Kidney capillary endothelial cell (primary cell): ENCODE results near the gene PID1.

Source experiments
- DNase-seq: peaks from one replicate; pipeline ENCODE4 v3.0.0-alpha.2; 2018; ENCODE audit warnings: low spot score

The PID1 gene

DNA sequence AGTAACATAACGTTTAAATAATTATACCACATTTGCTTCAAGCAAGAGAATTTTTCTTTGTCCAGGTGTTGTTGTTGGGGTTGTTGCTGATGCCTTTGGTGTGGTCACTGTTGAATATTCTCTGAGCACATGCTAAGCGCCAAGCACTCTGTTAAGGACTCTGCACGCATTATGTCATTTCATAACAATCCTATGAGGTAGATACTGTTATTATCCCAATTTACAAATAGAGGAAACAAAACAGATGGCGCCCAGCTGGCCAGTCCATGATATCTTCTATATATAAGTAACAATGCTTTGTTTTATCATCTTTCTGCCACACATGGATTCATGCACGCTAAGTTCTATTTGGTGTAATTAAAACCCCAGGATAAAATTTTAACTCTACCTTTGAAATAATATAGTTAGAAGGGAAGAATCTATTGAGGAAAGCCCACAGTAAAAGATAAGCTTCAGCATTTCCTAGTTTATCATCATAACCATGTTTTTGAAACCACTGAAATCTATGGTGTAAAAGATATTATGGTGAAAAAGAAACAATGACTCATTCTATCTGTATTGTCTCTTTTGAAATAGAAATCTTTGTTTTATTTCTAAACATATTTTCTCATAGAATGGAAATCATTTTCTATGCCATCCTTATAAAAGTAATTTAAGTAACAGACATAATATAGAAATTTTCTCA, 199.7 kb downstream of the PID1 start:
- no peak for DNase-seq

DNA sequence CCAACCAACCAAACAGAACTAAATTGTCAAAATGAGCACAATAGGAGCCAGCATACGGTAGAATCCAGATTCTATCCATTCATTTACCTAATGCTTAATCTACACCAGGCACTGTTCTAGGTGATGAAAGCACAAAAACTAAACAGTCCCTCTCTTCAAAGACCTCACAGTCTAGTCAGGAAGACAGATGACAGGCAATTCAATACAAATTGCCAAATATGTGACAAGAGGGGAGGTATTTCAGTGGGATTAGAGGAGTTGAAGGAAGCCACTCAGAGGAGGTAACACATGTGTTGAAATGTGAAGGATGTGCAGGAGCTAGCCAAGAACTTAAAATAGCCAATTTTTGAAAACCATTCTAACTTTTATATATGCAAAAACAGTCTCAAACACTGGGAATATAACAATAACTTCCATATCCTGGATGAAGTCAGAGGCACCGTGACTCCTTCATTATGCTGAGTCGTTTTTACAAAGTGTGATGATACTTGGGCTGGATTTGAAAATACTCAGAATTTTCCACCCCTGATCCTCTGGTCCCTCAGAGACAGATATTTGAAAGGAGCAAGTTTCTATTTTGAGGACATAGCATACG, 204.9 kb downstream of the PID1 start:
- DNase-seq, result no peak

DNA sequence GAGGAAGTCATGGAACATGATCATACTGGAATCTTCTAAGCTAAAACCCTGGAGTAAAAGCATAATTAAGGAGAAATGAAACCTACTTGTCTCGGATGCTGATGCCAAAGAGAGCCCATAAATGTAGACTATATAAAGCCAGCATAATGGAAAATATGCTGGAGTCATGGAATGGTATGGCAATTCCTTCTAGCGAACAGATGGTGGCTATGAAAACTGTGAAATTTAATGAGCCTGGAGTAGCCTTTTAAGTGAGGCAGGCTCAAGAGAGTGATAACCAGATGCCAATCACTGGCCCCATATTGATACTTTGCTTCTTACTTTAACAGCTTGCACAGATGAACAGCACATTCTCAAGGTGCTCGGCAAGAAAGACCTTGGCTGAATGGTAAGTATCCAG, 206.3 kb downstream of the PID1 start:
- no peak for DNase-seq

DNA sequence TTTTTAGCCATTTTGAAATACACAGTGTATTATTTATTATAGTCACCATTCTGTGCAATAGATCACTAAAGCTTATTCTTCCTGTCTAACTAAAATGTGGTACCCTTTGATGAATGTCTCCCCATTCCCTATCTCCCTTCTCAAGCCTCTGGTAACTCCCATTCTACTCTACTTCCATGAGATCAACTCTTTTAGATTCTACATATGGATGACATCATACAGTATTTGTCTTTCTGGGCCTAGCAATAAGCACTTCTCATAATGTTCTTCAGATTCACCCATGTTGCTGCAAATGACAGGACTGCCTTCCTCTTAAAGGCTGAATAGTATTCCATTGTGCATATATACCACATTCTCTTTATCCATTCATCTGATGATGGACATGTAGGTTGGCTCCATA, 210.9 kb downstream of the PID1 start:
- DNase-seq, result no peak

DNA sequence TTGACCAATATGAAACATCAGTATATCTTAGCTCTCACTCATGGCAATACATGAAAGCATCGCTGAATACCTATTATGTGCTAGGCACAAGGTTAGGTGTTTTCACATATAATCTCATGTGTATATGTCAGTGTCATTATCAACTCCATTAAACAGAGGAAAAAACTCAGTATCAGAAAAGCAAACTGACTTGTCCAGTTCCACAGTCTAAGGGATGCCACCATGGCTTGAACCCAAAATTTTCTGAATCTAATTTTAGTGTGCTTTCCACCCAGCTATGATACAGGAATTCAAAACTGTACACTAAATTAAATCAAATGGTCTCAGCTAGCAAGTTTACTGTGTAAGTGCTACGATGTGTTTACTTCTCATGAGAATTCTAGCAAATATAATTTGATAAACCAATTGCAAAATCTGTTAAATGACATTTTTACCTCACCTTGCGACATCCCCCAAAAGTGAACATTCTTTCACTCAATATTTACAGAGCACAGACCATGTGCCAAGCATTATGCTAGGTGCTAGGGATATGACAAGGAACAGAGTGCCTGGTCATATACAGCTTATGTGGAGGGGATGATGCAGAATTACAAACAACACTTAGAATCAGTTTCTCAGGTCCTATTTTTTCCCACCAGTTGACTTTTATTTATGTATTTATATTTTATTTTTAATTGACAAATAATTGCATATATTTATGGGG, 211.6 kb downstream of the PID1 start:
- no peak for DNase-seq

DNA sequence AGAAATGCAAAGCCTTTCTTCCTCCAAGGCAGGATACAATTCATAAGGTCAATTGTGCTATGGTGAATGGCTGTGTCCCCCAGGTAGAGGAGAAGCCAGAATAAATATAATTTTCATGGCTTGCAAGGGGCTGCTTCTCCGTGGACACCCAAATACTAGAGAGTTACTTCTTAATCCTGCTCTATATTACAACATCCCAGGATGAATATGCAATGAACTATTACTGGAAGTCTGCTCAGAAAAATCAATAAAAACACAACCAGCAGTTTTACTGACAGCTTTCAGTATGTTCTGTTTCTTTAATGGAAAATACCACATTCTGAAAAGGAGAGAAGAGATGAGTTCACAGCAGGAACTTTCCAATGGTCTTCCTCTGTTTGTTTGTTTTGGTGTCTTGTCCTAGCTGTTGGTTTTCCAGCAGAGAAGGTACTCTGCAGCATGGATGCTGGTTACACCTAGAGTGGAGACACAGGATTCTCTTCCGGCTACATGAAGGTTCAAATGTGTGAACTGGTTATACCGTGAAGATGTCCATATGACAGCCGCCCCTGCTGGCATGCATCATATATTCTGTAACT, 213.0 kb downstream of the PID1 start:
- no peak for DNase-seq

DNA sequence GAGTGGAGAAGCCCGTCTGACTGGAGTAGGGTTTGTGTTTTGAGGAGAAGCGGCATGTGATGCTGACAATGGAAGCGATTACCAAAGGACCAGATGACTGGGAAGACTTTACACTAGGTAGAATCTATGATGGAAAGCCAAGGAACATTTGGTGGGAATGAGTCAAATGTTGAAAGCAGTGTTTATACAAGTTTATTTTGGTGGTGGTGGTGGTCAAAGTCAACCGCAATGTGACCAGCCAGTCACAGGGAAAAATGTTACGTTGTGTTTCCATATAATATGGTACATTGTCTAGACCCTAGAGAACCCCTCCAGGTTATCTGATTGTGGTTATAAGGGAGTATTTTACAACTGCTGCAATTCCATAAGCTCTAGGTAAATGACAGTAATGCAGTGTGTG, 216.8 kb downstream of the PID1 start:
- no peak for DNase-seq

DNA sequence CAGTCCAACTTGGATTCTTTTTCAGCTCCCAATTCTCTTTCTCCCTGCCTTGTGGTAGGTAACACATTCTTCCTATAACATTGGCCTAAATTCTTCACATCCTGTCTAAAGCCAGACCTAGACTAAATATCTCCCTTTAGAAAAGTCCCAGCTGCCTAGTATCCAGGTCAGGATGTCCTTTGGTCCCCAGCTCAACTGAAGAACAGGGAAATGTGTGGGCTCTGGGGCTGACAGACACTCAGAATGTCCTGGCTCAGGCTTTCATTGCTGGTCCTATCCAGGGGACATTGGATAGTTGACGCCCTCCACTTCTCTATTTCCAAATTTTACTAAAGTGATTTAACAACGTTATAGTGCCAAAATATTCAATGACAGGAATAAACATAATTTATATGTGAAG, 219.3 kb downstream of the PID1 start:
- DNase-seq, result no peak

DNA sequence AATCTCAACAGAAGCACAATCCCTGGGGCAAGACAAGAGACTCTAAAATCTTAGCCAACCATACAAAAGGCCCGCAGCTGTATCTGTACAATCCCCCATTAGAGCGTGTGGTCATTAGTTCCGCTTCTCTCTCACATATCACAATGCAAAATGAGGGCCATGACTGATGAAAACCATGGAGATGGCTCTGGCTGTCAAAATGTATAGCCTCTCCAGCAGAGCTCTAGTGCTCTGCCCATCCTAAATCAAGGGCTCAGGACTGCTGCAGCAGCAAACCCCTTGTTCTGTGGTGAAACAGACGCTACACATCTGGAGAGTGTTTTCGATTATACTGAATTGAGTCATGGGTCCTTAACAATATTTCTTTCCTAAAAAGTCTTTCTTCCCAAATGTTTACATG, 221.0 kb downstream of the PID1 start:
- DNase-seq, result no peak

DNA sequence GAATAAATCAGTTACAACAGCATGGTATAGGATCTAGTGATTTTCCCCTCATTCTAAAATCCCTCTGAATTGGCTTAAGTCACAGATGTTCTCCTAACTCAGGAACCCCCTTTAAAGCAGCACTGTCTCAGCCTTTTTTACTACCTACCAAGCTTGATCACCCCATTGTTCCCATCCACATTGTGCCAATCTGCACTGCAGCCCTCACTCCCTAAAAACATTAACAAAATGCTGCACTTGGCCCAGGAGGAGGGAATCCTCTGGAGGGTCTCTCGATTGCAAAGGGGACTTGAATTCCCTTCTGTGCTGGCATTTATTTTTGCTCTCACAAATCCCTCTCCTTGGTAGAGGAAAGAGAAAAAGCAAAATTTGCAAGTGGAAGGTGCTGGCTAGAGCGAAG, 223.0 kb downstream of the PID1 start:
- DNase-seq, result no peak

DNA sequence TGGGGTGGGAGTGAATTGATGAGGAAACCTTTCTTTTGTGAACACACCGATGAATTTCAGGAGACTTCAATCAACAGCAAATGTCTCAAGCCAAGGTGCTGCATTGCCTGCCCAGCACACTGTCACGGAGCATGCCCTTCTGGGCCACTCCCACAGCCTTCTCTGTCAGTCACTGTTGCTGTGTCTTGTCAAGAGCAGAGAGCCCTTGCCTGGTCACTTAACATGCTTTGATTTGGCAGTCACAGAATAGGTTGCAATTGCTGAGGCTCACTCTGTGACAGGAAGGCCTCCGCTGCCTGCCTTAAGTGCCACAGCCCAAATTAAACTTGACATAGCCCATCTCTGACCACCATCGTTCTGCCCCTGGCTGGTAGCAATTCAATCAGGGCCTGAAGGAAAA, 225.4 kb downstream of the PID1 start:
- no peak for DNase-seq

DNA sequence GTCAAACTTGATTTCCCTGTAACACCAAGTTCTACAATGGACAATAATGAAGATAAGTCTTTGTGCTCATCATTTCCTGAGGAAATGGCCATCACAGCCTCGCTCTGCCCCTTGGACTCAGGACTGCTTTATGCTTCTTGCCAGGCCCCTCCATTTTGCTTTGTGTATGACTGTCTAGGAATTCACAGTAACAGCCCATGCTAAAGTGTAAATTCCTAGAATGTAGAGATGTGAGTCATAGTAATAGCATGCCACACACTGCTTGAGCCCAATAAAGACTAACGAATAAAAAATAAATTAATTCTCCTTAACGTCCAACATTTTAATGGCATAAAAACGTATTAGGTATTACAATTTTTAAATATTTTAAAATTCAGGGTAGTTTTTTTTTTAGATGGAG, 226.5 kb downstream of the PID1 start:
- DNase-seq, result no peak

DNA sequence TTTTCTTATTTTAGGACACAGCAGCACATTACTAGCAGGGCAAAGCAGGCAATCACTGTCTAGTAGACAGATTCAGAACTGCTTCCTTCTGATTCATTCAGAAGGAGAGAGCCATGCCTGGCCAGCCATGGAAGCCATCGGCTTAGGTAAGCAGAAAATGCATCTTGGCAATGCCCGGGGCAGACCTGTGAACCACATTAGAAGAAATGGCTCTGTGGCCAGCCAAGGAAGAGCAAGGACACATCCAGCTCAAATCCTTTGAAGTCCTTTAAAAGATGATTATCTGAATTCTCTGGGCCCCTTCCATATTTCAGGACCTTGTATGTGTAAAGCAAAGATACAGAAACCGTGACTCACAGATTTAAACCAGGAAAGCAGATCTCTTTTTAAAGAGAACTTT, 227.4 kb downstream of the PID1 start:
- no peak for DNase-seq

DNA sequence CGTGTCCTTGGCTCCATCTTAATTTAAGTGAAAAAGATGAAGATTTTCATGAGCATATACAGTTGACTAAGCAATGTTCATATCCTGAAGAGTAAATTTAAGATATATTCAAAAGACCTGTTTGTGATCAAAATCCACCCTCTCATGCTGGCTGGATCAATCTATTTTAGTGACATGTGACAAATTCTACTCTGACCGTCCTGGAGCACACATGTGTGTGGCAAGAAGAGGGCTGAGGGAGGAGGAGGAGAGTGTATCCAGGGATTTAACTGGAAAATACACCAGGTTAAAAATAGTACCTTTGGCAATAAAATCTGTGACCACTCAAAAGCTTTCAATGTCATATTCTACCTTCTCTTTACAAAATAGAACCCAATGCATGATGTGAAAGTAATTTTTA, 228.7 kb downstream of the PID1 start:
- DNase-seq, result no peak

DNA sequence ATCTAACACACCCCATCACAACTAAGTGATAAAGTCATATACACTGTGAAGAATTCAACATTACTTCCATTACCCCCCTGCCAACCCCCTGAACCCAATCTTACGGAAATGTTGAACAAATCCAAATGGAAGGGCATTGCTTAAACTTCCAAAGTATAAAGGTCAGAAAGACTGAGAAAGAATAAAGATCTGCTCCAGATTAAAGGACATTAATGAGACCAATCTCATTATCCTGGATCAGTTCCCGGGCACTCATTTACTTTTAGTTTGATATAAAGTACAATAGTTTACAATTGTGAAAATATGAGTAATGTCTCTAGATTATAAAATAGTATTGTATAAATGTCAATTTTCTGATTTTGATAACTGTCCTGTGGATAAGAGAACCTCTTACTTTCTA, 229.4 kb downstream of the PID1 start:
- no peak for DNase-seq

DNA sequence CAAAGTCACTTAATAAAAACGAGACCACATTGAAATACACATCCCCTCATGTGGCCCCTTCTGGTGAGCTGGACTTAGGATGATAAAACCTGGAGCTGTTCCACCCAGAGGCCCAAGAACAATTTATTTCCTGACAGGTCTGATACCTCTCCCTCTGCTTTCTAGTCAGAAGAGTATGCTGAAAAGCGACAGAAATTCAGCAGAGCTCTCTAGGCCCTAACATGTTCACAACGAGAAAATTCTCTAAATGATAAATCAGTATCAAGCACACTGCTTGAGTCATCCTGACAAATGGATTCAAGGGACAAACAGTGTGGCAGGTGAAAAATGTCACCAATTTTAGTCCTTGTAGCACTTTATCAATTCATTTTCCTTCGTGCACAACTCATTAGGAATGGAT, 233.5 kb downstream of the PID1 start:
- DNase-seq, result no peak

DNA sequence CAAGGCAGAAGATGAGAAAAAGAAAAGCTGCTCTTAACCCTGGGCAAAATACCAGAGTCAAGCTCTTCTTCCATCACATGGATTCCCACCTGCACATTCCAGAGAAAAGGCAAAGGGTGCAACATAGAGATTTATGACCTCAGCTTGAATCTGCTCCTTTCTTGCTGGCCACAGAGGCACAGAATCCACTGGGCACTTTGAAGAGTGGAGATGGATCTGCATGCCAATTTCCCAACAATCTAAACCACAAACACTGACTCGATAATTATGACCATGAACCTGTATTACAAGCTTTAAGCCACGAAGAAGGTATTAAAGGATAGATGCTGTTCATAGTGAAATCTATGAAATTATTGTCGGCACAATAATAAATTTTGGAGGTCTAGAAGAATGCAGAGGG, 237.3 kb downstream of the PID1 start:
- no peak for DNase-seq

DNA sequence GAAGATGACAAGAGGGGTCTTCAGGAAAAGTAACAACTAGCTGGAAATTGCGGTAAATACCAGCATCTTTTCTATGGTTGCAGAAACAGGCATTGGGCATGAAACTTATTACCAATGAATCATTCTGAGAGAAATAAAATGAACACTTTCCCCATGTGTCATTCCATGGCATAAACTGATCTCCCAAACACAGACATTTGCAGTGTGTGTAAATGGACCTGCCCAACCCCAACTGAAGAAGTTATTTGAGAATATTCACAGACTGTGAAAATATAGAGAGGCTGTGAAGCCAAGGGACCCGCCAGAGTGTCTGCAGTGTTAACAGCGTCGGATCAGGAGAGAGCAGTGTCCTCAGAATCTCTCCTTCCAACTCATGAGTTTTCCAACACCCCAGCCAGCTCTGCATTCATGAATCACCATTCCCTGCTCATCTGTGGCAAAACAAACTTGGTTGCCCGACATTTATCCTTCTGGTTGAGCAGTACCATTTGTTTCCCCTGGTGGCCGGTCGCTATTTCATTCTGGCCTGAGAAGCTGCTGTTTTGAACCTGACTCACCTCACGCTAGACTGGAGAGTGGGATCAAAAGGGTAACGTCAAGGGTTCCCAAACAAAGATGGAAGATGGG, 238.4 kb downstream of the PID1 start:
- no peak for DNase-seq

DNA sequence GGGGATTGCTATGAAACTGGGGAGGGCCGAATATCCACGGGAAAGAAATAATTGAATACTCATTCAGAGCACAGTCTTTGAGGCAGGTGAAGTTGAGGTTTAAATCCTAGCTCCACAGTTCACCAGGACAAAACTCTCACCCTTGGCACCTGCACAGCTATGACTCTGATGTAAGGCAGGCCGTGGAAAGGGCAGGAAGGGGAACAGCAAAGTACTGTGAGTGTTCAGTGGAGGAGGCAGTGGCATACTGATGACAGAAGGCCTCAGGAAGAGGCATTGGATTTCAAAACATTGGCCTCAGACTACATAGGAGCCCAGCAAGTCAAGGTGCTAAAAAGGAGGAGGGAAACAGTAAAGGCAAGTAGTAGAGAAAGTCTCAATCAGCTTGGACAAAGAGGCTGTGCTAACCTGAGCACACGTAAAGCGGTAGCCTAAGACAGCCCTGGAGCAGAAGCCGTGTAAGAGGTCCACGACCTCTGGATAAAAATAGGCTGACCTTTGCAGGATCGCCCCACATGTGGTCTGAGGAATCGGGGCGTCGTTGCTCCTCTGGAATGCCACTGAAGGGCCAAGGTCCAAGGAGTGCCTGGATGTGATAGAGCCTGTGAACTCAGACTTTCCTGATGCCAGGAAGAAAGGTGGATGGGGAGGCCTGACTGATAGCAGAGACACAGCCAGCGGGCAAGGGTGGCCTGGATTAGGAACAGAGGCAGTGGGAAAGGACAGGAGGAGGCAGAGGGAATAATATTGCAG, 243.6 kb downstream of the PID1 start:
- DNase-seq, result no peak

DNA sequence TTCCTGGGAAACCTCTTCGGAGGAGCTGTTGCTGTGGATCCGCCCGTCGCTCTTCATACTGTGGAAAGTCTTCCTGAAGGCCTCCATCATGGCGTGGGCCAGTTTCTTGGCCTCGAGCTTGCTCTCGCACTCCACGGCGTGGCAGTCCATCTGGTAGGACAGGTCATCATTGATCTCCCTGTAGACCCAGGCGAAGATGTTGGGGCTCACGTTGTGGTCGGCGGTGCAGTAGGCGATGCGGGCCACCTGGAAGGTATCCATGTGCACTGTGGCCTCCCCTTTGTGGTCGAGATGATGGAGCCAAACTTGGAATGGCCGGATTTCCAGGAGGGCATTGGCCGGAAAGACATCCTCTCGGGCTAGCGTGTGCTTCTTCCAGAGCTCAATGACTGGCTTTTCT, 245.4 kb downstream of the PID1 start:
- DNase-seq, result no peak

DNA sequence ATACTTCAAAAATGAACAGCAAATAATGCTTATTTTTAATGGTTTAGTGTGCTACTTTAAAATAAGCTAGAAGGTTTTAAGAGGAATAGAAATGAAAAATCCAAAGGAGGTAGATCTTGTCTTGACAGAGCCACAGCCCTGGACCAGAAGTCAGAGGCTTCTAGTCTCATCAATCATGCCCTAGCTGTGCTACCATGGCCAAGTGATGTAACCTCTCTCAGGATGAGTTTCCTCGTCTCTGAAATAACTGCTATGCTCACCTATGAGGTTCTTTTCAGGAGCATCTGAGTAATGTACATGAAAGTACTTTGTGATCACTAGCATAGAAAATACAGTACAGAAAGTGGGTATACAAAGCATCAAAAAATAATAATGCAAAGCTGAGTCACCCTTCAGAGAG, 248.4 kb downstream of the PID1 start:
- no peak for DNase-seq

DNA sequence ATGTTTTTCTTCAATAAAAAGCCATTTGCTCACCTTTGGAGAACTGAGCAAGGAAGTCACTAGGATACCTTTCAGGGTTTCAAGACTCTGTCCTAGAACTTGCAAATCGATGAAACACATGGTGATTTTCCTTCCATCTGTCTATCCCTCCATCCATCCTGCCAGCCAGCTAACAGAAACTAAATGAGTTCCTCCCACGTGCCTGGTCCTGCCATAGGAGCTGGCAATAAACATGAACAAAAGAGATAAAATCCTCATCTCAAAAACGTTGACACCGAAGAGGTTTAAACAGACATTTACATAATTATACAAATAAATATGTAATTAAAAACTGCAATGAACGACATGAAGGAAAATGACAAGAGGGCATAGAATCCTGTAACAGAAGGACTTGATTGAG, 249.0 kb downstream of the PID1 start:
- no peak for DNase-seq
